Hypothalamus (tissue), 51 donors: ENCODE results near the gene RRAD.

Experiments
- DNase-seq, 51 donors: peaks; one replicate each; lab custom pipeline; 2025; lab: John Stamatoyannopoulos, UW

Gene RRAD

GRCh38 chr16:66935314-66936011, 10.1 kb upstream of the RRAD start, which contains the start of gene CES2:
Gene CES2, plus strand, starts transcription at chr16:66935516. Its CDS starts 120 bp downstream, at chr16:66935636.
- DNase-seq, result peak in 10 of 51 donors; percentile 12 to 46 (median 26)

GRCh38 chr16:66934839-66935313, 9.5 kb upstream of the RRAD start:
- DNase-seq, result peak in 3 of 51 donors; percentile 37 to 49 (median 46)

GRCh38 chr16:66934138-66934838, 9.0 kb upstream of the RRAD start, which contains the start of gene CIAO2B:
Gene CIAO2B, minus strand, starts transcription at chr16:66934402. Its CDS starts 38 bp downstream, at chr16:66934364.
- peak; percentile 34 to 92 (median 80) for DNase-seq

DNA sequence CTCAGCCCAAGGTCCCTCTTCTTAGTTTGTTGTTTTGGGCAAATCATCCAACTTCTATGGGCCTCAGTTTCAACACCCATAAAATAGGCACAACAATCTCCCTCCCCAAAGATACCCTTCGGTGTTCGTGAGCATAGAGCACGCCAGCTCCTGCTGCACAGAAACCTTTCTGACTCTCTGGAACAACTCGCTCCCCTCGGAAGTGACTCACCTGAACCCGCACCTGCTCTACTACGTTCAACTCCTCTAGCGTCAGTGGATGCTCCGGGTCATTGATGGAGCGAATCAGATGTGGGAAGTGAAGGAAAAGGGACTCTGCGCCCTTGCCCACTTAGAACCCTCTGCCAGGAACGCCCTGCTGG, 8.4 kb upstream of the RRAD start:
- DNase-seq, result peak in 2 of 51 donors; percentile 33 to 47

- no peak for DNase-seq
These were observed 6.7 kb upstream of the RRAD start for GRCh38 chr16:66932076-66932475.

DNA sequence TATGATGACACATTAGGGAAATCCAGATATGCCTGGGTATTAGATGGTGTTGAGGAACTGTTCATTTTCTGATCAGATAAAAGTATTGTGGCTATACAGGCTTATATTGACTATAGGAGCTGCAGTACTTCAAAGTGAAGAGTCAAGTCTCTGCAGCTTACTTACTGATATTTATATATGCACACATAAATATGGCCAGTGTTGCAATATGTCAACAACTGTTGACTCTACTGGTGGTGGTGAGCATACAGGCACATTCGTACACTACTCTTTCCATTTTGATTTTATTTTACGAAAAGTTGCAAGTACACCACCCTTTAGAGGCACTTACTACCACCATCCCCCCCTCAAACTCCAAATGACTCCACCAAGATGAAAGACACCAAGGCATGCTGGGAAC, 6.3 kb upstream of the RRAD start:
- DNase-seq, result no peak

GRCh38 chr16:66930189-66930588, 4.9 kb upstream of the RRAD start:
- no peak for DNase-seq

GRCh38 chr16:66928702-66929388, 3.5 kb upstream of the RRAD start:
- DNase-seq, result peak in 3 of 51 donors; percentile 14 to 24 (median 20)

GRCh38 chr16:66927918-66928649, 2.7 kb upstream of the RRAD start:
- peak in 2 of 51 donors; percentile 5 to 18 for DNase-seq

DNA sequence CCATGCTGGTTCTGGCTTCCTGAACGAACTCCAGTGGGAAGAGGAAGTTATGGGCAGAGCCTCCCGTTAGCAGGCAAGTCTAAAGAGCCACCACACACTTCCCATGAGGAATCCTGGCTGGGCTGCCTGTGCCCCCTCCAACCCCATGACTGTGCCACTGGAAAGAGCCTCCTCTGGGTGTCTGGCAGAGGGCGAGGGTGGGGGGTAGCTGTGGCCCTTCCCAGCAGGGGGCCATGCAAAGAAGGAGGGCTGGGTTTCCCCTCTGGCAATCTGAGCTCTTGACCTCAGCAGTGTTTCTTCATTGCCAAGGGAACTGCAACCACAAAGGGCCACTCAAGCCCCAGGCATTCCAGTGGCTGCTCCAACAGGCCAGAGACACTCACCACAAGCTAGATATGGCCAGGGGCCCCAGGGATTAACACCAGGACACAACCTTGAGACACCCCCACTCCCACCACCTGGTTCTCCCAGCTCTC, 1.7 kb upstream of the RRAD start:
- peak in 6 of 51 donors; percentile 7 to 43 (median 29) for DNase-seq

DNA sequence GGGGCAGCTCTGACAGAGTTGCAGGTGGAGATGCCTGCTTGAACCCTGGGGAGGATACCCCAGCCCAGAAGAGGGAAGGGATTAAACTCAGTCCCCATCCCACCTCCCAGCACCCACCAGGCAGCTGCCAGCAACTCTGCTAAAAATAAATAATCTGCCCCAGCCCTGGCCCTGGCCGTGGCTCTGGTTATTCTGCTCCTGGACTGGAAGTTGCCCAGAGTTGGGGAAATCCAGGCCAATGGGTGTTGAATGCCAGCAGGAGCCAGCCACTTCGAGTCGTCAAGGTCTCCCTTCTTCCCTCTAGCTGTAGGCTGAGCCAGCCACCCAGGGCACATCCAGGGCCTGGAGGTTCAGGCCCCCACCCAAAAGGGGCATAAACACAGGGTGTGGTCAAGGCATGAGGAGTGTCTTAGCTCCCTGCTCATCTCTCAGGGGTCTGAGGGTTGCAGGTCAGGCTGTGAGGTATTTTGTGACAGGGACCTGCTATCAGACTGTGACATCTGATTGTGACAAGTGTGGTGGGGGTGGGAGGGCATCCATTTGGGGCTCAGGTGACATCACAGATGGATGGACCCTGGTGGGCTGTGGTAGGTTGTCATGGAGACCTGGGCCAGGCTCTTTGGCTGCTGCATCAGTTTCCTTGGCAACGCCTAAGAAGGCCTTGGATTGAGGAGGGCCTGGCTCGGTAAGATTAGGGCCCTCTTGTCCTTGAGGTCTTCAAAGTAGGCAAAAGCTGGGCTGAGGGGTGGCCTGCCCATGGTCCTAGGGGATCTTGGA, 1.0 kb upstream of the RRAD start:
- peak in 25 of 51 donors; percentile 15 to 69 (median 37) for DNase-seq

DNA sequence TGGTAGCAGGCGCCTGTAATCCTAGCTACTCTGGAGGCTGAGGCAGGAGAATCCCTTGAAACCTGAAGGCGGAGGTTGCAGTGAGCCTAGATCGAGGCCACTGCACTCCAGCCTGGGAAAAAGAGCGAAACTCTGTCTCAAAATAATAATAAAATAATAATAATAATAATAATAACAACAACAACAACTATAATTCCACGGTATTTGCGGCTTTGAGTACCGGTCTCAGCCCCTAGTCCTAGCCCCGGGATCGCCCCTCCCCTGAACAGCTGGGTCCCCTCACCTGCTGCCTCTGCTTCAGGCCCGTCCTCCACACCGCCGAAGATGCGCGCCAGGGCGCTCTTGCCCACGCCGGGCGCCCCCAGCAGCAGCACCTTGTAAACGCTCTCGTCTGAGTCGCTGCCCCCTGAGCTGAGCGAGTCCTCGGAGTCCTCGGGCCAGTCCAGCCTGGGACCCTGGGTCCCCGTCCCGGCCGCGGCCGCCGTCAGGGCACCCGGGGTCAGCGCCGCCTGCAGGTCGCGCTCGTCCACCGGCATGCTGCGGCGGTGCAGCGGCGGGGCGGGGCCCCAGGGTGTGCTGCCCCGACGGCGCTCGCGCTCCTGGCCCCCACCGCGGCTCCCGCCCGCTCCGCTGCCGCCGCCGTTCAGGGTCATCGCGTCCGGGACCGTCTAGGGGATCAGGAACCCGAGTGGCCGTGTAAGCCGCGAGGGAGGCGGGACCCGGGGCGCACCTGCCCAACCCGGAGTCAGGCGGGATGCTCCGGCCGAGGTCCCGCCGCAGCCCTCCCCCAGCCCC, 611 bp downstream of the RRAD start:
- peak in 3 of 51 donors; percentile 13 to 24 (median 13) for DNase-seq

DNA sequence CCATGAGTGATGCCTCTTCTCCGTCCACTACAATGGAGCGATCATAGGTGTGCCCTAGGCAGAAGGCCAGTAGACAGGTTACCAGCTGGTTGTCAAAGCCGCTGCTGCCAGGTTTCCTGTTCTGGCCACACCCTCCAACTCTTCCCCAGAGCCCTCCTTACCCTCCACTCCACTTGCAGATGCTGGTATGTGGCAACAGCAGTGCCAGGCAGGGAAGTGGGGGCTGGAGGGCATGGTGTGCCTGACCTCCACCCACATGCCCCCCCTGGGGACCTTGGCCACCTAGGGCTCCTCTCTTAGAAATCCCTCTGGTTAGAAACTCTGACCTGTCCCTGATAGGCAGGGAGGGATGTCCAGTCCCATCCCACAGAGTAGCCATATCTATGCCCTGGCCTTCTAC, 1.5 kb downstream of the RRAD start:
- DNase-seq, result no peak

GRCh38 chr16:66923247-66923731, 2.0 kb downstream of the RRAD start:
- DNase-seq, result peak in 13 of 51 donors; percentile 6 to 29 (median 18)

DNA sequence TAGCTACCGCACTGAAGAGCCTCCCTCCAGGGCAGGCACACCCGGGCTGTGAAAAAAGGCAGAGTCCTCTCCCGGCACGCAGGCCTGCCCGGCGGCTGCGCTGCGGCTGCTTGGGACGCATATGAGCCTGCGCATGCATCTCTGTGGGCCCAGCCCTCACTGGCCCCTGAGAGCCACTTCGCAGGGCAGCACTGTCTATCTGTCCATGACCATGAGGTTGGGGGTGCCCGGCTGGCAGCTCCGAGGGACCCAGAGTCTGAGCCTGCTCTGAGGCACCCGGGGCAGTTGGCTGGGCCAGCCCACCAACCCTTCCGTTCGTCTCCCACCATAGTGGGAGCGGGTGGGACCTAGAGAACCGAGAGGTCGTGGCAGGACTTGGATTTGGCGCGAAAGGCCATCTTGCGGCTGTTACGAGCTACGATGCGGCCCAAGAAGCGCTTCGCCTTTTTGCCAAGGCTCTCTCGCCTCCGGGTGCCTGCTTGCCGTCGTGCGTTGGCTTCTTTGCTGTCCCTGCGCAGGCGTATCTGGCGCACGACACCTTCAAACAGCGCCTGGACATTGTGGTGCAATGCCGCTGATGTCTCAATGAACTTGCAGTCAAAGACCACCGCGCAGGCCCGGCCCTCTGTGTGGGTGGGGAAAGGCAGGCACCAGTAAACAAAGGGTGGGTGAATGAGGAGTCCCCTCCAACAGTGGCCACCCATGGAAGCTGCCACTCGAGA, 3.4 kb downstream of the RRAD start:
- no peak for DNase-seq

GRCh38 chr16:66920924-66921680, 4.2 kb downstream of the RRAD start:
- DNase-seq, result no peak

DNA sequence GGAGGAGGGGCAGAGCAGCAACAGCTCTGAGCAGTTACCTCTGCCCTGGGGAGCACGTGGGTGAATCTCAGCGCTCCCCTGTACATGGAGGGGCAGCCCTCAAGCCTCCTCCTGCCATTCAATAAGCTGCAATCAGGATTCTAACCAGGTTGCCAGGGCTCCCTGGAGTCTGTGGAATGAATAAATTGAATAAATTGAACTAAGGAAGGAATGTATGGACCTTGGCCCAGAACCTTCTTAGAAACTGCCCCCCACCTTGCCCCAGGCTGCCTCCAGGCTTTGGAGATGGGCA, 5.1 kb downstream of the RRAD start:
- DNase-seq, result no peak
